ENCODE measurements around the gene SNAP29. TPM values are rescaled to one million over a fixed set of nuclear protein-coding genes. Genes with fewer than 3 reads are reported as not detected.

The SNAP29 gene
- total RNA-seq, 1 donor from 2014 or later: 22.5 TPM

DNA sequence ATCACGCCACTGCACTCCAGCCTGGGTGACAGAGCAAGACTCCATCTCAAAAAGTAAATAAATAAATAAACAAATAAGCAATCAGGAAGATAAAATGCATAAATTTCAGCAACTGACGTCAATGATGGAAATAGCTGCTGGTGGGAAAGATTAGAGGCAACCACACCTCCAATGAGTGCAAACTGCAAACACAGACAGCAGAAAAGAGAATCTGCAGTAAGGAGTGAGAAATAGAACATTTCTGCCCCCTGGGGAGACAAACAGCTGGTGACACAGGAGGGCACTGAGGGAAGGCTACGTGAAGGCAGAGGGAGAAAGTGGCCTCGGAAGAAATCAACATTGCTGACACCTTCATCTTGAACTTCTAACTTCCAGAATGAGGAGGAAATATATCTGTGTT is 6.7 kb upstream of the SNAP29 start:
- intact Hi-C loops (cut with DNase I): no loop called here
- TF ChIP-seq, protein P1, sequence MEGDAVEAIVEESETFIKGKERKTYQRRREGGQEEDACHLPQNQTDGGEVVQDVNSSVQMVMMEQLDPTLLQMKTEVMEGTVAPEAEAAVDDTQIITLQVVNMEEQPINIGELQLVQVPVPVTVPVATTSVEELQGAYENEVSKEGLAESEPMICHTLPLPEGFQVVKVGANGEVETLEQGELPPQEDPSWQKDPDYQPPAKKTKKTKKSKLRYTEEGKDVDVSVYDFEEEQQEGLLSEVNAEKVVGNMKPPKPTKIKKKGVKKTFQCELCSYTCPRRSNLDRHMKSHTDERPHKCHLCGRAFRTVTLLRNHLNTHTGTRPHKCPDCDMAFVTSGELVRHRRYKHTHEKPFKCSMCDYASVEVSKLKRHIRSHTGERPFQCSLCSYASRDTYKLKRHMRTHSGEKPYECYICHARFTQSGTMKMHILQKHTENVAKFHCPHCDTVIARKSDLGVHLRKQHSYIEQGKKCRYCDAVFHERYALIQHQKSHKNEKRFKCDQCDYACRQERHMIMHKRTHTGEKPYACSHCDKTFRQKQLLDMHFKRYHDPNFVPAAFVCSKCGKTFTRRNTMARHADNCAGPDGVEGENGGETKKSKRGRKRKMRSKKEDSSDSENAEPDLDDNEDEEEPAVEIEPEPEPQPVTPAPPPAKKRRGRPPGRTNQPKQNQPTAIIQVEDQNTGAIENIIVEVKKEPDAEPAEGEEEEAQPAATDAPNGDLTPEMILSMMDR (IDR thresholded peaks at IDR 0.05): no peak
- ATAC-seq: no peak
- peaks cover 24% of the 10 kb centered on the region for H3K4me1 ChIP-seq
- H3K27ac ChIP-seq: no peak overlapping the region
- H3K4me3 ChIP-seq: no peak overlapping the region
- no peak for DNase-seq
- no peaks in the 10 kb centered on the region for H3K27me3 ChIP-seq (ENCODE audit: low read depth)
- no peaks in the 10 kb centered on the region for H3K9me3 ChIP-seq
- H3K36me3 ChIP-seq: no peaks in the 10 kb centered on the region

DNA sequence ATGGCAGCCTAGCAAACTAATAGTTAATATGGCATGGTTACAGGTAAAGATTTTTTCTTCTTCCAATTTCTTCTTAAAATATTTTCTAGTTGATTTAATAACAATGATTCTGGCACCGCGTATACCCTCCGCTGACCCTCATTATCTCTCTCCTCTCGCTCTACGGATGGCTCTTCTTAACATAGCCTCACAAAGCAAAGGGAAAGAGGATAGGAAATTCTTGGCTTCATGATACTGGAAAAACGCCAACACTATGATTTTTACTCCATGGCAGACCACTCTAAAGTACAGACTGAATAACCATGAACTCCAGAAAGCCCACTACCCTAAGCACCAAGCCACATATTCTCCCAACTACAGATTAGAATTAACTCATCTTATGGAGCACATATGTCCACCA is 6.3 kb upstream of the SNAP29 start:
- no peaks in the 10 kb centered on the region for H3K27me3 ChIP-seq (ENCODE audit: low read depth)
- TF ChIP-seq, protein P1 (IDR thresholded peaks at IDR 0.05): no peak
- intact Hi-C loops (cut with DNase I): no loop called here
- H3K36me3 ChIP-seq: no peaks in the 10 kb centered on the region
- no peak overlapping the region for H3K4me3 ChIP-seq
- DNase-seq (no peak), ATAC-seq (no peak)
- peaks cover 28% of the 10 kb centered on the region for H3K4me1 ChIP-seq
- H3K27ac ChIP-seq: no peak overlapping the region
- no peaks in the 10 kb centered on the region for H3K9me3 ChIP-seq

DNA sequence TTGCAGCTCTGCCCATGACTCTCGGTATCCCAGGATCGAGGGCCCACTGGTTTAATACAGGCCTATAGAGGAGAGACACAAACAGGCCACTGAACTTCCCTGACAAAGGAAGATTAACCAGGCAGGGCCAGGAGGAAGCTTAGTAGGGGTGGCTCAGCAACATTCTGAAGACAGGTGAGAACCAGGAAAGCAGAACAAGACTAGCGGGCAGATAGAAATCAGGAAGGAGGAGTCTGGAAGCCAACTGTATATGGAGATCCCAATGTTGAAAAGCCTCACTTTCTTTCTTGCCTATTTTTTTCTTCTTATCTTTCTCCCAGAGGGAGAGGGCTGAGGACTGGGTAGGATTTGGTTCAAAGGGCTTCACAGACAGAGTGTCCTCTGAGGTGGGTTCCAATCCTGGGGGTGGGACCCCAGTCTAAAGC is 5.6 kb upstream of the SNAP29 start:
- H3K27ac ChIP-seq: no peak overlapping the region
- no peak overlapping the region for H3K4me3 ChIP-seq
- no peaks in the 10 kb centered on the region for H3K36me3 ChIP-seq
- DNase-seq (no peak), ATAC-seq (no peak)
- intact Hi-C loops (cut with DNase I): no loop called here
- no peaks in the 10 kb centered on the region for H3K27me3 ChIP-seq (ENCODE audit: low read depth)
- H3K9me3 ChIP-seq: no peaks in the 10 kb centered on the region
- H3K4me1 ChIP-seq: peaks cover 32% of the 10 kb centered on the region
- TF ChIP-seq, protein P1 (IDR thresholded peaks at IDR 0.05): no peak

DNA sequence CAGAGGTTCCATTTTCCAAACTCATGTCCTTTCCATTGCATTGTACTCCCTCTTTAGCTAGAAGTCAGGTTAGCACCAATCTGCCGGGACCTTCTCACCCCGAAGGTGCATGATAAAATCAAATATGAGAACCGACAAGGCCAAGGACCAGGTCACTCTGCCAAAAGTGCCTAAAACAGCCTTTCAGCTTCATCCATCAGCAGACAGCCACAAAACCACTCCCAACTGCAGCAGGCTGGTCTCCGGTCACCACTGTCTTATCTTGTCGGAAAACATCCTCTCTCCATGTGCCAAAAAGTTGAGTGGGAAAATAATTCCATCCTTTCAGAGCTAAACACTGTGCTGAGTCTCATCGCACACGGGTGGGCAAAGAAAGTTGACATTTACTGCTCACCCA is 1.6 kb upstream of the SNAP29 start:
- Histone ChIP-seq H3K4me1 (peaks cover 48% of the 10 kb centered on the region), H3K4me3 (peak overlapping the region; percentile 94), H3K36me3 (no peaks in the 10 kb centered on the region), H3K9me3 (no peaks in the 10 kb centered on the region), H3K27ac (no peak overlapping the region), H3K27me3 (ENCODE audit: low read depth) (no peaks in the 10 kb centered on the region)
- intact Hi-C loops (cut with DNase I): no loop called here
- ATAC-seq (no peak), DNase-seq (no peak)
- TF ChIP-seq, protein P1 (IDR thresholded peaks at IDR 0.05): no peak

DNA sequence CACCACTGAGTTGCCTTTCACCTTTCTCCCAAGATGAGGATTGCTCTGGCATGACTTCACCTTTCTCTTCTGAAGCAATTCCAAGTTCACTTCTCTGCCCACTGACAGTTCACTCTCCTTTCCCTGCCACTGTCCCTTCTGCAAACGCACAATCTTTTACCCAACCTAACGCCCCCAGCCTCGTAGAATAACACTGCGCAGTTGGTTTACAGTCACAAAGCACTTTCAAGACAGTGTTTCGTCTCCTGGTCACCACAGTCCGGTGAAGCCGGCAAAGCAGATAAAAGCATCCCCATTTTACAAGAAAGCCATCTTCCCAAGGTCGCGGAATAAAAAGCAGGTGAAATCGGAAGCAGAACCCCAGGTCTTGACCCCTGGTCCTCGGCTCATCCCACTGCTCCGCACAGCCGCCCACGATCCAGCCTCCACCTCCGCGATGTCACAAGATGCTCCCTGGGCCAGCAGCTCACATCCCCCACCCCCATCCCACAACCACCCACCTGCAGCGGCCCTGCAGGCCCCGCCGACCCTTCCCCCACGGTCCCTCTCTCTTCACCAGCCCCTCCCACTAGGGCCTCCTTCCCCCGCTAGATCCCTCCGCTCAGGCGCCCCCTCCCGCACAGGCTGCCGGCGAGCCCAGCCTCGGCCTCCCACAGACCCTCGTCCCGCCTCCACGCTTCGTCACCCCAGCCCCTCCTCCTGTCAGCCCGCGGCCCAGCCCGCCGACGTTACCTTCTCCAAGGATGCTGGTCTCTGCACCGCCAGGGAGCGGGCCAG is 781 bp upstream of the SNAP29 start:
- no peaks in the 10 kb centered on the region for H3K9me3 ChIP-seq
- peak; percentile 90 for DNase-seq

More for the DNA sequence above, 781 bp upstream of the SNAP29 start:
- intact Hi-C loops (cut with DNase I): no loop called here
- H3K4me1 ChIP-seq: peaks cover 53% of the 10 kb centered on the region
- H3K27ac ChIP-seq: peak overlapping the region; percentile 92
- peaks cover 6% of the 10 kb centered on the region for H3K36me3 ChIP-seq
- peak; percentile 83 for ATAC-seq
- H3K4me3 ChIP-seq: peak overlapping the region; percentile 94
- no peaks in the 10 kb centered on the region for H3K27me3 ChIP-seq (ENCODE audit: low read depth)
- TF ChIP-seq, protein P1 (IDR thresholded peaks at IDR 0.05): no peak

Data from lower lobe of right lung (tissue), 2 donors.